HG02852 (cell line): ENCODE results near the gene PRKRIP1.
A peak's percentile ranks its signal among the peaks of the same experiment; 100 is the strongest.
"Not testable (repeated sequence)": the region's sequence is repeated elsewhere in the genome, so short reads cannot be mapped to it uniquely, and the experiment has no call there.

Source experiments
- ATAC-seq: cut with Tn5 transposase; IDR thresholded peaks from one replicate; pipeline ENCODE4 v1.9.1; 2021; ENCODE audit warnings: mild to moderate bottlenecking, moderate library complexity; ENCODE audit not compliant: unreplicated experiment

PRKRIP1 gene

GRCh38 chr7:102455596-102455995 is 59.4 kb downstream of the PRKRIP1 start:
- ATAC-seq, result no peak

GRCh38 chr7:102456327-102456726 is 60.2 kb downstream of the PRKRIP1 start:
- no peak for ATAC-seq

- ATAC-seq, result no peak
These were observed 61.3 kb downstream of the PRKRIP1 start for GRCh38 chr7:102457352-102457924.

- no peak for ATAC-seq
These were observed 63.2 kb downstream of the PRKRIP1 start for GRCh38 chr7:102459221-102459844.

GRCh38 chr7:102460467-102460866 is 64.3 kb downstream of the PRKRIP1 start:
- no peak for ATAC-seq

GRCh38 chr7:102463841-102464576 is 67.8 kb downstream of the PRKRIP1 start:
- peak; percentile 7 for ATAC-seq

GRCh38 chr7:102464577-102465280 is 68.6 kb downstream of the PRKRIP1 start, which contains the start of the genes ALKBH4 and LRWD1:
ALKBH4 (minus strand) TSS chr7:102464863; CDS start chr7:102464836, 27 bp downstream.
LRWD1 (plus strand) TSS chr7:102464984; CDS start chr7:102465081, 97 bp downstream.
- ATAC-seq, result peak; percentile 79

- ATAC-seq, result no peak
These were observed 69.9 kb downstream of the PRKRIP1 start for GRCh38 chr7:102466097-102466496.

GRCh38 chr7:102467581-102468477 is 71.7 kb downstream of the PRKRIP1 start:
- no peak for ATAC-seq

GRCh38 chr7:102468478-102469350 is 72.6 kb downstream of the PRKRIP1 start:
- ATAC-seq, result no peak

GRCh38 chr7:102469351-102469971 is 73.3 kb downstream of the PRKRIP1 start:
- ATAC-seq, result no peak

- ATAC-seq, result no peak
These were observed 74.0 kb downstream of the PRKRIP1 start for GRCh38 chr7:102469972-102470825.

GRCh38 chr7:102471791-102472125 is 75.6 kb downstream of the PRKRIP1 start:
- no peak for ATAC-seq

- no peak for ATAC-seq
These were observed 76.2 kb downstream of the PRKRIP1 start for GRCh38 chr7:102472126-102473041.

- ATAC-seq, result no peak
These were observed 77.3 kb downstream of the PRKRIP1 start for GRCh38 chr7:102473271-102473991.

- not testable (repeated sequence) for ATAC-seq
These were observed 78.0 kb downstream of the PRKRIP1 start for GRCh38 chr7:102474116-102474515.
